HG03025 (cell line): Measurements from ENCODE around the gene MOGAT3.

ENCODE experiments used
- ATAC-seq: cut with Tn5 transposase; IDR thresholded peaks from one replicate; pipeline ENCODE4 v1.9.1; 2021; ENCODE audit warnings: mild to moderate bottlenecking, moderate library complexity; ENCODE audit not compliant: unreplicated experiment, low FRiP score

The MOGAT3 gene

DNA sequence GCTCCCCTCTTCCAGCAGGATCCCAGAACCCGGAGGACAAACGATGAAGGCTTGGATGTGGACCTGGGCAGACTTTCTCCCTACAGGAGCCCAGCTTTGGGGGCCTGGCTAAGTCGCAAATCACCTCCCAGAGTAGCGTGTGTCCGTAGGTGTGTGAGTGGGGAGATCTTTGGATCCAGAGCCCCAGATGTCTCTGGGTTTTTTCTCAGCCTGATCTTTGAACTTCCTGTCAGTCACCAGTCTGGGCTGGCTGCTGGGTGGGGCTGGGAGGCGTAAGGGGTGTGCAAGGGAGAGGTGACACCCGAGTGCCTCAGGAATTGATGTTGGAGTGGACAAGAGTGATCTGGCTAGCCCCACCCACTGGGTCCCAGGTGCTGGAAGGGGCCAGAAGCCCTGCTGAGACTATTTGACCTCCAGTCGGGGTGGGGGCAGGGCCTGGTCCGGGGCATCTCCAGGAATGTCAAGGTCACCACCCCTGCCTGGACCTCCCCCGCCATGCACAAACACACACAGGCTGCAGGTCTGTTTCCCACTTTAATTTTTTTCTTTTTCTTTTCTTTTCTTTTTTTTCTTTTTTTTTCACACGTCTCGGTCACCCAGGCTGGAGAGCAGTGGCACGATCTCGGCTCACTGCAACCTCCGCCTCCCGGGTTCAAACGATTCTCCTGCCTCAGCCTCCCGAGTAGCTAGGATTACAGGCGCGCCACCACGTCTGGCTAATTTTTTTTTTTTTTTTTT lies at the start of gene MOGAT3:
Gene MOGAT3 (minus strand): TSS at position 175 of the 738 bp plus-strand sequence. CDS start 182 bp downstream, outside the sequence.
- no peak for ATAC-seq

DNA sequence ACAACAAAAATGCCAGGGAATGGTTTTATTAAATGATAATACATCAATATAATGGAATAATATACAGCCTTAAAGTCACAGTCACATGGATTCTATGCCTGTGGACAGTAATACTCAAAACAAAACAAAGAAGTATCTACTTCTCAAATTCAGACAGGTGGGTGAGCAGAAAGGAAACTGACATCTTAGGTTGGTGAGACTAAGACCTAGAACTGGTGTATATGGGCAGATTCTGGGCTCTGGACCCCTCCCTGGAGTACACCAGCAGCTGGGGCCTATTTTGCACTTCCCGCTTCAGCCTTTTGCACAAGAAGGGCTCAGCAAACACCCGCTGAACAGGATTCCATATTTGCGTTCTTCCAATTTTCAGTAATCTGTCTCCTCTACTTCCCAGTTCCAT lies 49.5 kb upstream of the MOGAT3 start:
- no peak for ATAC-seq

- ATAC-seq: no peak
Measured at GRCh38 chr7:101248276-101248675, 47.4 kb upstream of the MOGAT3 start.

GRCh38 chr7:101245147-101245668 lies 44.4 kb upstream of the MOGAT3 start:
- ATAC-seq: no peak

DNA sequence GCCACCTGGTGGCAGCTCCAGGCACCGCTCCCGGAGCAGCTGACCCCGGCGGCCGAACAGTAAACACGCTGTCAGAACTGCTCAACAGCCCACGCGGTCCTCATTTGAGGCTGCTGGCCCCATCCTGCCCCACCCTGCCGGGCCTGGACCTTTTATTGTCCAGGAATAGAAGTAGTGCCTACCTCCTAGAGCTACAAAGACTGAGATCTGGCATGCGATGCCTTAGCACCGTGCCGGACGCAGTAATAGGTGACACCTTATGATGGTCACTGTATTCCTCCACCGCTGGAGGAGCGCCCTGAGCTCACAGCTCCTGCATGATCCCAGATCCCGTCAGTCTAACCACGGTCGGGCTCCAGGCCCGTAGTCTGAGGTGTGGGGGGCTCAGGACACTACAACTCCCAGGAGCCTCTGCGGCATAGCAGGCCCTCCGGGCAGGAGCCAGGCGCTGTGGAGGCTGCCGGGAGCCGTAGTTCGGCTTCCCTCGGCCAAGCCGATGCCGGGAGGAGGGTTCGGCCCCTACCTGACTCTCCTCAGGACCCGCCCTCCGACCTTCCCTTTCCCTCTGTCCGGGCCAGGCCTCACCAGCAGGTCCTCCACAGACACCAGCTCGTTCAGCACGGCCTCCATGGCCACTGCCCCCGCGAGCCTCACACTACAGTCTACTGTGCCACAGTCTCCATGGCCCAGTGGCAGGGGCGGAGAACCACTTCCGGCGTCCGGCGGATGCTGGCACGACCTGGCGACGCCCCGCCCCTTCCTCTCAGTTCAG lies 43.7 kb upstream of the MOGAT3 start, which contains the start of gene FIS1:
Gene FIS1 (minus strand): TSS at position 707 of the 772 bp plus-strand sequence. CDS start 77 bp downstream, at position 630.
- peak; percentile 91 for ATAC-seq

DNA sequence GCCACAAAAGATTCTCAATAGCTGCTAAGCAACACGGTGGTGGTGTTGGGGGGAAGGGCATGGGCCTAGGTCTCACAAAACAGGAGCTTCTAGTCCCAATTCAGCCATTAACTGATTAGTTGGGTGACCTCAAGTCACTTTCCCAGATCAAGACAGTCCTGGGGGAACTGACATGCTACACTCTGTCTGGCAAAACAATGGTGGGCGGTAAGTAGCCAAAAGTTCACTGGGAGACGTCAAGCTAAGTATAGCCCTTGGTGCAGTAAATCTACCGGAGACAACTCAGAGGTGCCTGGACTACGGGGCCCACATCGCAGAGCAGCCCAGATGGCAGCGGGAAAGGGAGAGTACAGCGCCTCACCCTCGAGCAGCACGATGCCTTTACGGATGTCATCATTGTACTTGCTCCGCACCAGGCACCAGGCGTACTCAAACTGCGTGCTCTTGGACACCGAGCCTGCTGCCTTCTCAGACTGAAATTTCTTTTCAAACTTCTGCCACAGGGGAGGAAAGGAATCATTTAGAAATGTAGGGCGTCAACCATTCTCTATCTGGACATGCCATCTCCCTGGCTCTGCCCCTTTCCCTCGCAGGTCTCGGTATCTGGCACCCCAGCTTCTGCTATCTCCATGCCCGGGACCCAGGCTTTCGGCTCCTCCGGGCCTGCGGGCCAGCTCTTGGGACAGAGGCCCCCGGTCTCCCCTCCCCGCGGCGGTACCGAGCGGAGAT lies 43.0 kb upstream of the MOGAT3 start:
- no peak for ATAC-seq

- no peak for ATAC-seq
Measured at GRCh38 chr7:101241443-101242349, 40.9 kb upstream of the MOGAT3 start.

GRCh38 chr7:101241015-101241363 lies 40.2 kb upstream of the MOGAT3 start:
- ATAC-seq: no peak

- no peak for ATAC-seq
Measured at GRCh38 chr7:101240226-101241014, 39.6 kb upstream of the MOGAT3 start.

- no peak for ATAC-seq
Measured at GRCh38 chr7:101239951-101240220, 39.0 kb upstream of the MOGAT3 start.

DNA sequence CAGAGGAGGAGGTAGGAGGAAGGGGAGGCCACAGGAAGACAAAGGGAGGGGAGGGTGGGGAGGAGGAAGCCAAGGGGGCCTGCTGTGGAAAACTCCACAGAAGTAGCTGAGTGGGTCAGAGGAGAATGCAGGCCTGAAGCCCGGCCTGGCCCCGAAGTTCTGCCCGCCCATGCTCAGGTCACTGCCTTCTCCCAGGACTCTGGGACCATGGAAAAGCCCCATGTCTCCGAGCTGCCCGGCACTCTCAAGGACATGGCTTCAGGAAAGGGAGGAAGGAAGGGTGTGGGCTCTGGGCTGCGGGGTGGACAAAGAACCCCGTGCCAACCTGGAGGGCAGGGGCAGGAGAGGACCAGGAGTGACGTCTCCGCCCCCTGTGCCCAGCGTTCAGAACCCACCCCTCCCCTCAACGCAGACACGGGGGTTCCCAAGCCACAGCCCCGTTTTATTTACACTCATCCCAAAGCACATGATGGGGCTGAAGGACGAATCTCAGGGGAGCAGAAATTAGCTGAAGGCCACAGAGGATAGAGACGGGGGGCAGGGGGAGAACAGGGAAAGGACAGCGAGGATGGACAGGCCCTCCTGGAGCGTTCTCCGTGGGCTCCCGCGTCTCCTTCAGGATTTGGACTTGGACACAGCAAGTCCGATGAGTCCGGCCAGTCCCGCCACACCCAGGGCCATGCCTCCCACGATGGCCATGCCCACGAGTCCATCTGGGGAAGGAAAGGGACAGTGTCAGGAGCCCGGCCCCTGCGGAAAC lies 38.5 kb upstream of the MOGAT3 start:
- no peak for ATAC-seq

DNA sequence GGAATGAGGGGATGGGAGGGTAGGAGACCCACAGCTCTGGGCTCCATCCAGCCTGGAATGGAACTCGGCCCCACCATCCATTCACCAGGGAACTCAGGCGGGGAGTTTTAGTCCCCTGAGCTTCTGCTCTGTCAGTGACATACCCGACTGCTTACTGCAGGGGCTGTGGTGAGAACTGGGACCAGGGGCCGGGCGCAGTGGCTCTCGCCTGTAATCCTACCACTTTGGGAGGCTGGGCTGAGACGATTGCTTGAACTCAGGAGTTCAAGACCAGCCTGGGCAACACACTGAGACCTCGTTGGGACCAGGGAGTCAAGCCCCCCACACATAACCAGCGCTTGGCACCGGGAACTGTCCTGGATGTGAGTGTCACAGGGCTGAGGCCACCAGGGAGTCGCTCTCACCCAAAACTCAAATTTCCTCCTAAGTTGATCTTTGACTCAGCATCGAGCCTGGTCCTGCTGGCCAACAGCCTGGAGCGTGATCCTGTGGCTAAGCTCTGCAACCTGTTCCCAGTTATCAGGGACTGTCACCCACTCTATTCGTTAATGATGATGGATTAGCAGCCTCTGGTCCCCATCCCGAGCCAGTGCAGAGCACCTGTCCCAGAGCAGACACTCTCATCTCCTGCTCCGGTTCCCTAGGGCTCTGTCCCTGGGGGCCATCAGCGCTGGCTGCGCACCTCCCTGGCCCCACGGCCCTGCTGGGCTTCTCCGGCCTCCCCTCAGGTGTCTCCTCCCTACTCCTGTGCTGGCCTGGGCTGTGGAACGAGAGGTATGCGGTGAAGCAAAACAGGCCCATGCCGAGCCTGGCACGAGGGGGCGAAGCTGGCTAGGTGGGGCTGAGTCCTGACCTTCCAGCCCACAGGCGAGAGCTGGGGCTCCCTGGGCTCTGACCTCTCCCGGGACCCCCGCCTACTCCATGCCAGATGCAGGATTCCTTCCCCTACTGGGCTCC lies 37.7 kb upstream of the MOGAT3 start:
- no peak for ATAC-seq

DNA sequence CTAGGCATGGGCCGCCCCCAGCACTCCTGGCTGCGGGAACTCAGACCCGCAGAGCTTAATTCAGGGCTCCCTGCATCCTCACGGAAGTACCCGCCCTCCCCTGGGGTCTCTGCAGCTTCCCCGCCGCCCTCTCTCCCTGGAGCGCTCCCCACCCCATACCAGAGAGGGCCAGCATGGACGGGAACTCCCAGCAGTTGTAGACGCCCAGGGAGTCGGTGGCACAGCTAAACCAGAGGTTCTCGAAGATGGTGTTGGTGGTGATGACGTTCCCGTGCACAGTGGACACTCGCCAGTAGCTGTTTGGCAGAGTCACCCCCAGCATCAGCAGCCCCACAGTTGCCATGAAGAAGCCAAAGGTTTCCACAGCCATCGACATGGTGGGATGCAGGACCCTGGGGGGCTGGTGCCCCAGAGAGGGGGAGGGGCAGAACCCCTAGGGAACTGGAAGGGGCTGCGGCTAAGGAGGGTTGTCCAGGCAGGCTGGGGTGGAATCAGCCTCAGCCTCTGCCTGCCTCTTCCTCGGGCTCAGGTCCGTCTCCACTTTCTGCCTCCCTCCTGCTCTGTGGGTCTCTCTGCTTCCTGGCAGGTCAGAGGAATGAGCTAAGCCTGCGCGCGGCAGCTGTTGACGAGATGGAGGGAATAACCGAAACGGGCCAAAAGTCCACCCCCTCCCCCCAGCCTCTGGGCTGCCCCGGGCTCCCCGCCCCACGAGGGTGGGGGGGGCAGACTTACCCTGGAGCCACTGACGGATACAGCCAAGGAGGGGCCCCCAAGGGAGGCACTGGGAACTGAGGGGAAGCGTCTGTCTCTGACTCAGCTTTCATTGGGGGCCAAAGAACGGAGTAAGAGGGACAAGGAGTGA lies 36.6 kb upstream of the MOGAT3 start, which contains the start of gene CLDN15:
Gene CLDN15 (minus strand): TSS at position 597 of the 862 bp plus-strand sequence. CDS start 221 bp downstream, at position 376.
- ATAC-seq: no peak

- ATAC-seq: no peak
Measured at GRCh38 chr7:101236292-101236835, 35.5 kb upstream of the MOGAT3 start.

- no peak for ATAC-seq
Measured at GRCh38 chr7:101235522-101235921, 34.7 kb upstream of the MOGAT3 start.

GRCh38 chr7:101235050-101235449 lies 34.2 kb upstream of the MOGAT3 start:
- ATAC-seq: no peak
